Panc1 (cell line): ENCODE measurements around the gene SMAP1. TPM values are rescaled to one million over a fixed set of nuclear protein-coding genes. Genes with fewer than 3 reads are reported as not detected.

ENCODE experiments used
- ATAC-seq: fragments of 200-7000 bp; cut with Tn5 transposase; 2 replicates; pipeline ENCODE4 v1.9.1; 2020; ENCODE audit warnings: mild to moderate bottlenecking, moderate library complexity
- BruUV-seq: library from RNA; stranded (reverse); fragments of 400-500 nt; replicated peaks from 2 replicates; lab custom pipeline; 2021; lab: Mats Ljungman, UMichigan
- CTCF ChIA-PET: fragments of 300-600 bp; sonication (Branson Sonifier 250); formaldehyde crosslinking; loops from one replicate; lab custom pipeline; 2022; ENCODE audit warnings: antibody characterized with exemption; lab: Charles Lee
- POLR2A ChIA-PET: fragments of 300-600 bp; sonication (Branson Sonifier 250); formaldehyde crosslinking; loops from one replicate; lab custom pipeline; 2022; ENCODE audit warnings: antibody characterized with exemption; lab: Charles Lee
- DNase-seq: peaks from one replicate; pipeline ENCODE4 v3.0.0-alpha.2; 2010; ENCODE audit warnings: low read depth, low spot score
- H3K27ac ChIP-seq: 2 replicates; pipeline ENCODE4 v1.5.1; 2011; ENCODE audit warnings: mild to moderate bottlenecking, low read length, inconsistent platforms
- H3K27me3 ChIP-seq: fragments of 200-500 bp; sonication (Bioruptor generic); 2 replicates; pipeline ENCODE4 v1.6.0; 2014; ENCODE audit warnings: low read length, inconsistent platforms; ENCODE audit not compliant: control insufficient read depth, insufficient read depth
- H3K36me3 ChIP-seq: fragments of 200-500 bp; sonication (Bioruptor generic); 2 replicates; pipeline ENCODE4 v1.5.1; 2014; ENCODE audit warnings: inconsistent platforms, mild to moderate bottlenecking, low read length, moderate library complexity; ENCODE audit not compliant: control insufficient read depth, insufficient read depth
- H3K4me1 ChIP-seq: 2 replicates; pipeline ENCODE4 v1.5.1; 2011; ENCODE audit warnings: inconsistent platforms, mild to moderate bottlenecking, low read length, moderate library complexity; ENCODE audit not compliant: control insufficient read depth, insufficient read depth
- H3K4me3 ChIP-seq, 2 experiments: 2 replicates each; pipeline ENCODE4 v1.5.1; 2011 to 2012; ENCODE audit warnings: low read depth in 2 of 2, low read length in 2 of 2, mild to moderate bottlenecking in 2 of 2, inconsistent platforms in 1 of 2, moderate library complexity in 1 of 2
- H3K9me3 ChIP-seq: fragments of 200-500 bp; sonication (Bioruptor generic); 2 replicates; pipeline ENCODE4 v1.5.1; 2014; ENCODE audit warnings: low read depth, mild to moderate bottlenecking, inconsistent platforms, low read length, moderate library complexity; ENCODE audit not compliant: control insufficient read depth, insufficient read depth
- CTCF ChIP-seq: fragments of 450-650 bp; IDR thresholded peaks from 2 replicates; pipeline ENCODE4 v1.5.1; 2017; ENCODE audit warnings: mild to moderate bottlenecking
- POLR2AphosphoS5 ChIP-seq: IDR thresholded peaks from 2 replicates; pipeline ENCODE4 v1.6.1; 2012; ENCODE audit warnings: mild to moderate bottlenecking, low read depth, low read length, moderate library complexity
- REST ChIP-seq, 2 experiments: IDR thresholded peaks; 2 replicates each; pipeline ENCODE4 v1.6.1; 2011 to 2012; ENCODE audit warnings: low read depth in 2 of 2, control low read depth in 1 of 2, low read length in 1 of 2, mild to moderate bottlenecking in 1 of 2, moderate library complexity in 1 of 2; ENCODE audit not compliant: insufficient read depth in 1 of 2
- SIN3A ChIP-seq: IDR thresholded peaks from 2 replicates; pipeline ENCODE4 v1.6.1; 2012; ENCODE audit warnings: low read depth, mild to moderate bottlenecking, low read length, moderate library complexity, borderline replicate concordance; ENCODE audit not compliant: insufficient read depth
- TCF7L2 ChIP-seq: IDR thresholded peaks from 2 replicates; pipeline ENCODE4 v1.6.1; 2011; ENCODE audit warnings: mild to moderate bottlenecking, low read depth, low read length, inconsistent platforms
- in situ Hi-C: cut with HindIII; loops from 2 replicates; pipeline ENCODE4 v1.10.0; 2016; ENCODE audit warnings: low sequenced_read_pairs, low pct_unique_long_range_greater_than_20kb
- intact Hi-C: fragments of 100-400 bp; cut with micrococcal nuclease; formaldehyde crosslinking; loops from one replicate; pipeline ENCODE4 v1.10.0; 2022; ENCODE audit not compliant: unreplicated experiment
- total RNA-seq: library from RNA; stranded (reverse); gene quantifications from one replicate; pipeline ENCODE4 v1.2.1, GENCODE V29; 2021; ENCODE audit not compliant: unreplicated experiment

The SMAP1 gene
- total RNA-seq, 1 experiment from 2014 or later = 41.9 TPM

- ChIA-PET POLR2A (no interaction called here), CTCF (no interaction called here)
- no TSS peak for BruUV-seq
- ATAC-seq = no peak
- Histone ChIP-seq H3K27me3 (no peaks in the 10 kb centered on the region), H3K9me3 (no peaks in the 10 kb centered on the region), H3K36me3 (no peaks in the 10 kb centered on the region), H3K4me3 (no peak overlapping the region), H3K4me1 (no peaks in the 10 kb centered on the region), H3K27ac (no peak overlapping the region)
- no peak for DNase-seq
- intact Hi-C loops (no loop called here), in situ Hi-C loops (no loop called here)
- TF ChIP-seq POLR2AphosphoS5 (no peak), CTCF (no peak), TCF7L2 (no peak), REST (IDR thresholded peaks at IDR 0.05; ENCODE audit: insufficient read depth in 1 of 2, low read depth in 2 of 2, low read length in 1 of 2) (no peak), SIN3A (no peak)
Measured at GRCh38 chr6:70811788-70812187, 144.1 kb downstream of the SMAP1 start.

GRCh38 chr6:70813885-70814284 is 146.2 kb downstream of the SMAP1 start:
- Histone ChIP-seq H3K27me3 (no peaks in the 10 kb centered on the region), H3K36me3 (no peaks in the 10 kb centered on the region), H3K4me1 (no peaks in the 10 kb centered on the region), H3K9me3 (no peaks in the 10 kb centered on the region), H3K27ac (no peak overlapping the region), H3K4me3 (no peak overlapping the region)
- intact Hi-C loops = no loop called here
- DNase-seq (no peak), ATAC-seq (no peak)
- POLR2A ChIA-PET = no interaction called here
- TF ChIP-seq CTCF = no peak
- no peak for TF ChIP-seq REST (IDR thresholded peaks at IDR 0.05; ENCODE audit: insufficient read depth in 1 of 2, low read depth in 2 of 2, low read length in 1 of 2)
- no peak for TF ChIP-seq SIN3A
- TF ChIP-seq TCF7L2 = no peak
- TF ChIP-seq POLR2AphosphoS5 = no peak
- in situ Hi-C loops = no loop called here
- no TSS peak for BruUV-seq
- CTCF ChIA-PET = no interaction called here
